Hematopoietic multipotent progenitor cell treated with erythropoietin and hydrocortisone succinate and interleukin-3 and kit ligand, for 6 days (in vitro differentiated cells): ENCODE data around the gene MYO1H.
"Not testable (repeated sequence)": the region's sequence is repeated elsewhere in the genome, so short reads cannot be mapped to it uniquely, and the experiment has no call there.

Experiments used
- DNase-seq: peaks from one replicate; pipeline ENCODE4 v3.0.0-alpha.2; 2015

MYO1H gene

DNA sequence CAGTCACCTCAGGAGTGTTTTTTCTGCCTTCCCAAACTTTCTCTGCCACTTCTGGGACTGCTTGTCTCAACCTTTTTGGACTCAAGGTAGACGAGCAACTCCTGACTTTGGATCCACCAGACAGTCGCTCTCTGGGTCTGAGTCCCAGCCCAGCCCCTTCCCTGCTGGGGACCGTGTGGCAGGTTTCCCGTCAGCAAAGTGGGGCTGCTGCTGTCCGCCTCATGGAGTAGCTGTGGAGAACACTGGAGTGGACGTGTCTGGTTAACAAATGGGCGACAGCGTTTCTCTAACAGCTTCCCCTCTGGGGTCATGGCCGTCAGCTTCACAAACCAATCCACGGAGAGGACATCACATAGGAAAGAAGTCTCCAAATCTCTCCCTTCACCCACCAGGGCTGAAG, 74.6 kb downstream of the MYO1H start:
- DNase-seq, result no peak

- no peak for DNase-seq
Observed at GRCh38 chr12:109423392-109423791, 75.7 kb downstream of the MYO1H start.

DNA sequence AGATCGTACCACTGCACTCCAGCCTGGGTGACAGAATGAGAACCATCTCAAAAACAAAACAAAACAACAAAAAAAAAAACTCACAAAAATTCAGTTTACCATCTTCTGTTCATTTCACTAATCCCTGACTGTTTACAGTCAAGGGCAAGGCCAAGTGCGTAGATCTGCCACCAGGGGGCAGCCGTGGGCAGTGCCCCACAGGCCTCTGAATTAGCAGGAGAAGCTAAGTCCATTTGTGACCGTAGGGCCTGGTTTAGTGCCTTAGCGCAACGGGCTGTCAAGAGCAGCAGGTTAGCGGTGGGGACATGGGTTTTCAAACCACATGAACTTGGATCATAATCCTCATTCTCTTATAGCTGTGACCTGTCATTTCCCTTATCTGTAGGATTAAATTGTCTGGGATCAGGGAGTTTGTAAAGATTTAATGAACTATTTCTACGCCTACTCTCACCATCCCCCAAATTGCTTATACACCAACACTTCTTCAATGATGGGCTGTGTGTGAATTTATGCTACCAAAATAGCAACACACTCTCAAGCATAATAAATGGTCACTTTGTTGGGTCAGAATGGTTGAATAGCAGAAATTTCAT, 80.4 kb downstream of the MYO1H start:
- peak; percentile 89 for DNase-seq

GRCh38 chr12:109428804-109429203, 81.1 kb downstream of the MYO1H start:
- not testable (repeated sequence) for DNase-seq

DNA sequence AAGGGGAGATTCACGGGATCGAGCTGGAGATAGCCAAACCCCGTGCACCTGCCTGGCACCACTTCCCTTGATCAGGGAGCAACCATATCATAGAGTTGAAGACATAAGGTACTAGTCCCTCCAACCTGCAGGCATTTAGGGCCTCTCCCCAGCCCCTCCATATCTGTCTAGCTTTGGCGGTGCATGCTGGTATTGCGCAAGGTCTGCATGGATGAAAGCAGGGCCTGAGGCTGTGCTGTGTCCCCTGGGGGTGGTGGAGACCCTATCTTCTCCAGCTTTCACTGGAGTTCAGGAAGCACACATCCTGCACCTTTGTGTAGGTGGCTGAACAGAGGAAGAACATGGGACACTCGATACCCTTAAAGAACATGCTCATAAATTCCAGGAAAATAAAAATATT, 82.5 kb downstream of the MYO1H start:
- DNase-seq, result no peak

GRCh38 chr12:109432431-109432830, 84.7 kb downstream of the MYO1H start:
- DNase-seq, result no peak

- DNase-seq, result peak; percentile 84
Observed at GRCh38 chr12:109432842-109433304, 85.2 kb downstream of the MYO1H start.

DNA sequence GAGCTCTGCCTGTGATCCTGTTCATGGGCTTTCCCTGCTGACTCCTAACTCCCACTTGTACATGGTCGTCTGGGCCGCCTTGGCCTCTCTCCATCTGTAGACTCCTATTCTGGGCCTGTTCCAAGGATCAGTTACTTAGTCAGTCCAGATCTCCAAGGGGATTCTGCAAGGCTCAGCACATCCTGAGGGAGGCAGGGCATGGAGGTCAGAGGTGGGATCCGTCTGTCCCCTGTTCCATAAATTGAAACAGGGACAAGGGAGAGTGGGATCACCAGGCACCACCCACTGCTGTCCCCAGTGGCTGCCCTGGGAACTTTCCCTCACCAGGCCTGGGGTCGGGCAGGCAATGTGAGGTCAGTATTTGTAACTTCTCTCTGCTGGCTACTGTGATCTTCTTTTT, 85.9 kb downstream of the MYO1H start:
- DNase-seq, result peak; percentile 31

DNA sequence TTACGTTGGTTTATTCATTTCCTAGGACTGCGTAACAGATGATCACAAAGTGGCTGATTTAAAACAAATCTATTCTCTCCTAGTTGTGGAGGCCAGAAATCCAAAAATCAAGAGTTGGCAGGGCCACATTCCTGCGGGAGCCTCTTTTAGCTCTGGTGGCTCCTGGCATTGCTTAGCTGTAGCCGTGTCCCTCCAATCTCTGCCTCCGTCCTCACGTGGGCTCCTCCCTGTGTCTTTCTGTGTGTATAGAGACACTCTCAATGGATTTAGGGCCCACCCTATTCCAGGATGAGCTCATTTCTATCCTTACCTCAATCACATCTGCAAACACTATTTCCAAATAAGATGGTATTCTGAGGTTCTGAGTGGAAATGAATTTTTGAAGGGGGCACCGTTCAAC, 86.9 kb downstream of the MYO1H start:
- DNase-seq, result no peak

DNA sequence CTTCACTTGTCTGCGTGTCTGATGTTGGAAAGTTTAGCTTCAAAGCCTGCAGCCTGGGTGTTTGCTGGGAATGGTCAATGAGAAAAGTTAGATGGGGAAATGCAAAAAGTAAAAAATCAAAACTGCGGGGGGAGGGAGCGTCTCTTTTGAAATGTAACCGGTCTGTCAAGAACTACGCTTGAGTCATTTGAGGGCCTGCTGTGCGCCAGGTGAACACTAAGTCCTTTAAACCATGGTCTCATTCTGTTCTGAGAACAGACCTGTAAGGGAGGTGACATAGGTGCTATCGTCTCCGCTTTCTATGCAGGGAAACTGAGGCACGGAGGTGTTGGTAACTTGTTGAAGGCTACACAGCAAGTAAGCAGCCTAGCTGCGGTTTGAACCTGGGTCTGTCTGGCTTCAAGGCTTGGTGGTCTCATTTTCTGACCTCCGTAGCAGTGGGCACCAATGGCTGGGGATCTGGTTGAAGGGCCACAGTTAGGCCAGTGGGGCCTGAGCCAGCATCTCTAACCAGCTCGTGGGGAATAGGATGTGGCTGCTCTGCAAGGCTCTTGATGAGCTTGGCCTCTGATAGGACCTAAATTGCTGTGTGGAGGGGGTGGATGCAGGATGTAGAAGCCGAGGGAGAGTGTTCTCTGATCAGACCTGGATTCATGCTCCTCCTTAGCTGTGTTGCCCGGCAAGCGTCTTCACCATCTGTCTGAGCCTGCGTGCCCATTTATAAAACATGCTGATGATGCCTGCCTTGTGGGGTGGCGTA, 87.9 kb downstream of the MYO1H start:
- DNase-seq, result no peak

- no peak for DNase-seq
Observed at GRCh38 chr12:109436188-109436560, 88.5 kb downstream of the MYO1H start.

DNA sequence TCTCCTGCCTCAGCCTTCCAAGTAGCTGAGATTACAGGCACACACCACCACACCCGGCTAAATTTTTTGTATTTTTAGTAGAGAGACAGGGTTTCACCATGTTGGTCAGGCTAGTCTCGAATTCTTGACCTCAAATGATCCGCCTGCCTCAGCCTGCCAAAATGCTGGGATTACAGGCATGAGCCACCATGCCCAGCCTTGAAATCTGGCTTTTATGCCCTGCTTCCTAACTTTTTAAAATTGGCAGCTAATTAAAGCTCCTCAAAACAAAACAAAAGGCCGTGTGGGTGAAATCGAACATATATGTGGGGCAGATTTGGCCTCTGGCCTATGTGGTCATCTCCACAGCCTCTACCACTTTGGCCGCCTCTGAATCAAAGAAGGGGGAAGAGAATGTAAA, 91.5 kb downstream of the MYO1H start:
- no peak for DNase-seq

DNA sequence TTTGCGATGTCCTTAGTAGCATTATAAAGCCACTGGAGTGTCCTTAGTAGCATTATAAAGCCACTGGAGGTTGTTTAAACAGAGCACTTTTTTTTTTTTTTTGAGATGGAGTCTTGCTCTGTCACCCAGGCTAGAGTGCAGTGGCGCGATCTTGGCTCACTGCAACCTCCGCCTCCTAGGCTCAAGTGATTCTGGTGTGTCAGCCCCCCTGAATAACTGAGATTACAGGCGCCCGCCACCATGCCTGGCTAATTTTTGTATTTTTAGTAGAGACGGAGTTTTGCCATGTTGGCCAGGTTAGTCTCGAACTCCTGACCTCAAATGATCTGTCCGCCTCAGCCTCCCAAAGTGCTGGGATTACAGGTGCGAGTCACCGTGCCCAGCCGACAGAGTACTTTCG, 92.3 kb downstream of the MYO1H start:
- not testable (repeated sequence) for DNase-seq

DNA sequence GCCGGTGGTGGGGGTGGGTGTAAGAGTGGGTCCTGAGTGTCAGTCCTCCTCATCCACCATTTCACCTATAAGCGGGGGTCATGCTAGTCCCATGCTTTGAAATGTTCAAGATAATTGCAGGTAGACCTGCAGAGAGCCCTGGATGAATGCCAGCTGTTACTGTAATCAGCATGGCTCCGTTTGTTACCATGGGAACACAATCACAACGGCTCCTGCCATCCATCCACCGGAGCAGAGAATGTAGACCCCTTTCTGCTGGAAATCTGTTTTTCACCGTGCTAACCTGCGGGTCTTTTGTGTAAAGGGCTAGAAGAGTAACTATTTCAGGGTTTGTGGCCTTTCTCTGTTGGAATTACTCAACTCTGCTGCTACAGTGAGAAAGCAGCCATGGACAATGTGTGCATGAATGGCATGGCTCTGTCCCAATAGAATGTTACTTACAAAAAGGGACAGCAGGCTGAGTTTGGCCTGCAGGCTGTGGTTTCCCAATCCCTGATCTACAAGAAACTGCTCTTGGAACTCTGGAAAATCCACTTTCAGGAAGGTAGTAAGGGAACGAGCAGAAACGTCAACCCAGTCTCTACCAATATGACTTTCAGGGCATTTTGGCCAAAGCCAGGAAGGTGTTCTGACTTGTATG, 93.3 kb downstream of the MYO1H start:
- no peak for DNase-seq

- no peak for DNase-seq
Observed at GRCh38 chr12:109443794-109444193, 96.1 kb downstream of the MYO1H start.

DNA sequence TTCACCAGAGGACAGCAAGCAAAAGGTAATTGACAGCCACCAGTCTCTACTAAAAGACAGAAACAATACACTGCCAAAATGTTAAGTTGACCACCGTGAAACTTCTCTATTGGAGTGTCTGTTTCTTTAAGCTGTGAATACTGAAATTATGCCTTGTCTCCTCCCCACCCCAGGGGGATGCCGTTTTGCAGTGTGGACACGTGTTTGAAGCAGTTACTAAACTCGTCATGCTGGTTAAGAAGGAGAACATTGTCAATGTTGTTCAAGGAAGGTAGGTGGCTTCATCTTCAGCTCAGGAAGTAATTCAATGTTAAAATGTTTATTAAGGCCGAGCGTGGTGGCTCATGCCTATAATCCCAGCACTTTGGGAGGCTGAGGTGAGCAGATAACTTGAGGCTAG, 96.6 kb downstream of the MYO1H start:
- no peak for DNase-seq

DNA sequence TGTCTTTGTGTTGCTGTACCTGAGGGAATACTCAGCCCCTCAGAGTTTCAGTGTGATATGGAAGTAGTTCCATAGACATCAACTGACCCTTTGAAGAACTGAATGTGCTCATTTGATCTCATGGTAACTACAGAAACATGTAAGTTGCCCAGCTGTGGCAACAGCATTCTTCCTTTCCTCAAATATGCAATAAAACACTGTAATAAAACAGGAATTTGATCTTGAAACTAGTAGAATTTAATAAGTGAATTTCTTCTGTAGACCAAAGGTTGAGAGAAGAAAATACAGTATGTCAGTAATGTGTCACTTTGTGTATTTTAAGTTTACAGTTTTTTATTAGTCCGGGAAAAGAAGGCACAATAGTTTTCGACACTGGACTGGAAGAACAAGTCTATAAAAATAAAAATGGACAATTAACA, 97.5 kb downstream of the MYO1H start:
- no peak for DNase-seq

GRCh38 chr12:109446869-109447268, 99.2 kb downstream of the MYO1H start:
- no peak for DNase-seq

GRCh38 chr12:109447482-109447881, 99.8 kb downstream of the MYO1H start:
- no peak for DNase-seq

DNA sequence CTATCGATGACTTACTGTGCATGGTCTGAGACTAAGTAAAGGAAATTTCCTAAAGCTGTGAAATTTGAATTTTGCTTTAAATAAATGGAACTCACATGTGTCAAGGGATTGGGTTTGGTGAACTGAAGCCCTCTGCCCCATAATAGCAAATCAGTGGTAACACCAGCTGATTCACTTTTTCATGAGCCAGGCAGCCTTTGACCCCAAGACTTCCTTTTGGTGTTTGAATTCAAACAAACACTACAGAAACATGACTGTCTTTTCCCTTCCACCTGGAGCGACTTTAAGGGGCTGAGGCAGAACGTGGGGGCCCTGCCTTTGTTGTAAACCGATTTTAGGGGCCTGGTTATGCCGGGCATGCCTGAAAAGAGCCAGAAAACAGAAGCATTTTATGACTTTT, 100.6 kb downstream of the MYO1H start:
- DNase-seq, result no peak

DNA sequence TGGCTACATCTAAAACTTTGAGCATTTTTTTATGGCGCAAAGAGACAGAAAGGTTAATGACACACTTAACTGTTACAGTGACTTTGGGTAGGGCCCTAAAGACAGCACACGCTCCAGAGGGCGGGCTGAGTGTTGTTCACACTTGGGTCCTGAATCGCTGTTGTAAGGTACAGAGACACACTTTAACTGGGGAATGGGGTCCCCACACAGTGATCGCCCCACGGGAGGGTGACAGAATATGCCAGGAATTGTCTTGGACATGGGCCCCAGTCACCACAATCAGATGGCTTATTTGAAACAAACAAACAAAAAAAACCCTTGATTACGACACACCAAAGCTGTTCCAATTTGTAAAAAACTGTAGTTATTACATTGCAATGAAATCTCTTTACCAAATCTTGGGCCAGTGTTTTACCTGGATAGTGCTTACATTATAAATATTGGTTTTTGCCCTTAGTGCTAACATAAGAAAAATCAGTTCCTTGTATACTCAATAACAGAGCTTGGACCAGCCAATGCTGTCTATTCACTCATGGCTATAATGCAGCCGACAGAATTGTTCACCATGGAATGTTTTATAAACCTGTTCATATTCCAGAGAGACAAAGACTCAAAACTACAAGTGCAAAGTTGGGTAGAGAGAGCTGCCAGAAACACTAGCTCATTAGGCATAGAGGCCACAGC, 101.1 kb downstream of the MYO1H start:
- no peak for DNase-seq

DNA sequence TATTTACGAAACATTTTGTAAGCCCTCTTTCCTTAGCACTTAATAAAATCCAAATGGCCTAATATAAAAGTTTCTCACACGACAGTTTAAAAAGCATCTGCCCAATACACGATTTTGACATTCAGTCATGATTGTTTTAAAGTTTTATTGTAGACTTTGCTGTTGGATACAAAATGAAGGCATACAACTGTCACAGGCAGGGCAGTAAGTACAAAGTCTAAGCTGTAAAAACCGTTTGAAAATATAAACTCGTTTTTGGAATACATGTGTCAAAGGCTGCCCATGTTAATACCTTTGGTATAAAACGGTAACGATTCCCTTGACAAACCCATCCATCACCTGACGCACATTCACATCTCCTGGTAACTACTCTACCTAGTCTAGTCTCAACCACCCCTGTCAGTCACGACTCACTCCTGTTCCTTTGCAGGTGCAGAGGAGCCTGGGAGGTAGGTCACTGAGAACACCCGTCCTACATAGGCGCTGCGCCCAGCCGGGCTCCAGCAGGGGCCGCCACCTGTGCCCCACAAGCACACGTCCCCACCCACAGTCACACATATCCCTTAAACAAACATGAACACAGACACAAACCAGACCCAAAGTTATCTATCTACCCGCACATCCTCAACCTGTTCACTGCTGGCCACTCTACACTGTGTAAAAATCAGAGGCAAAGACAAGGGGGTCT, 102.3 kb downstream of the MYO1H start:
- no peak for DNase-seq

GRCh38 chr12:109450980-109451379, 103.3 kb downstream of the MYO1H start:
- no peak for DNase-seq
